EL (cell line): ENCODE results near the gene HIRA.

Experiments used
- DNase-seq: peaks from one replicate; pipeline ENCODE4 v3.0.0-alpha.2; 2016

The HIRA gene

DNA sequence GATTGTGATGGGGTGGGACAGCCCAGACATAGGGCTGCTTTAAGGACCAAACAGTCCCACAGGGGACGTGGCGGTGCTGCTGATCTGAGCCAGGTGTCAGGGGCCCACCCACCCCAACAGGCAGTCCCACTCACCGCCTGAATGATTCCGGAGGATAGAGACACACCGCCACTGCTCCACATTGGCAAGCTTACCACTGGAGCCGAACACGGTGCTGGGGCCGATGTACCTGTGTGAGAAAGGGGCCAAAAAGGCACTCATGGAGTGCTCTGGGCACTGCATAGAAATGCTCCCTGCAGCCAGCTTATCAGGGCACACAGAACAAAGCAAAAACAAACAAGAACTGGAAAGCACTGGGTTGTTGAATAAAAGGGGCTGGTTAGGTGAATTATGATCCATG, 25.9 kb downstream of the HIRA start:
- DNase-seq, result no peak

DNA sequence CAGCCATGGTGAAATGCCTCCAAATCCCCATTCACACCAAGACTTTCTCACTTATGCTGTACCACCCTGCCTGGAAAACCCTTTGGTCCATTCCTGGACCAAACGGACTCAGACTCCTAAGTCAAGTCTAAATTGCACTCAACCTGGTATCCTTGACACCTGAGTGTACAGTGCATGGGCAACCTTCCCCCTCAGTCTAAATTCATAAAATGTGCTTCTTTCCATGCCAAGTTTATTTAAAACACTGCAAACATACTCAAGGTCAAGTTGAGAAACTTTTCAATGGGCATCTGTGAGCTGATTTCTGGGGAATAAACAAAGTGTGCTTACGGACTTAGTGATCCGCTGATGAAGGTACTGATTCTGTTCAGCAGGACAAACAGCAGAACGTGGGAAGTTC, 26.4 kb downstream of the HIRA start:
- no peak for DNase-seq

DNA sequence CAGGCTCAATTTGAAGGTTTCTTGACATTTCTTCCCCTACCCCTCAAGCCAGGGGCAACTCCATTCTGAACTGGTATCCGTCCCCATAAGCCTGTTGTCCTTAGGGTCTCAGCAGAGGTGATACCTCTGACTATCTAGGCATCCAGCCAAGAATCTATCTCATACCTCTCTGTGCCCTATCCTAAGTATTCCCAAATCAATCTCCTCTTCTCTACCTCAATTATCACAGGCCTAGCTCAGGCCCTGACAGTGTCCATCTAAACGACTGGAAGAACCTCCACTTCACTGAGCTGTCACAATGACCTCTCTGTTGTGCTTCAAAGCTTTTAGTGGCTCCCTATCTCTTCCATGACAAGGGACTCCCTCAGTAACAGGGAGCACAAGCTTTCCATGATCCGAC, 26.9 kb downstream of the HIRA start:
- no peak for DNase-seq

DNA sequence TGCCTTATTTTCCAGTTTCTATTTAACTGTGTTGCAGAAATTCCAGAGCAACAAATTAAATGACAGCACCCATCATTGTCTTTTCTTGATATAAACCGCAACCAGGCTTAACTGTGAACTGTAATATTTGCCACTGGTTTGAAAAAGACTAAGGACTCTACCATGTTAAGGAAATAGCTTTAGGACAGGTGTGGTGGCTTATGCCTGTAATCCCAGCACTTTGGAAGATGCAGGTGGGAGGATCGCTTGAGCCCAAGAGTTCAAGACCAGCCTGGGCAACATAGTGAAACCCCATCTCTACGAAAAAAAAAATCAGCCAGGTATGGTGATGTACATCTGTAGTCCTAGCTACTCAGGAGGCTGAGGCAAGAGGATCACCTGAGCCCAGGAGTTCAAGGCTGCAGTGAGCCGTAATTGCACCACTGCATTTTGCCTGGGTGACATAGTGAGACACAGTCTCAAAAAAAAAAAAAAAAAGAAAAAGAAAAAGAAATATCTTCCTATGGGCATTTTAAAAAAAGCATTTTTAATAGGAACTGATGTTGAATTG, 28.8 kb downstream of the HIRA start:
- DNase-seq, result no peak

DNA sequence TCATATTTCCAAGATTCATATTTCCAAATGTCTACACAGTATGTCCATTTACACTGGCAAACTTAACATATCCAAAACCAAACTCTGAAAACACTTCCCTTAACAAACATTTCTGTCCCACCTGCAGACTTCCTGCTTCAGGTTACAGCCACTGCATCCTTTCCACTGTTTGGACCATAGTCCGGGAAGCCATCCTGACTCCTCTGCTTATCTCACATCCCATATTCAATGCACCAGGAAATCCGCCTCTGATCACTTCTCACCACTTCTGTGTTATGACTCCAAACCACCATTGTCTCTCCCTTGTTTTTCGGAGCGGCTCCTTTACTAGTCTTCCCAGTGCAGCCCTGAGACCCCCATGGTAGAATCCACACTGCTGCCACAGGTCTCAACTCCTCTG, 30.1 kb downstream of the HIRA start:
- no peak for DNase-seq

DNA sequence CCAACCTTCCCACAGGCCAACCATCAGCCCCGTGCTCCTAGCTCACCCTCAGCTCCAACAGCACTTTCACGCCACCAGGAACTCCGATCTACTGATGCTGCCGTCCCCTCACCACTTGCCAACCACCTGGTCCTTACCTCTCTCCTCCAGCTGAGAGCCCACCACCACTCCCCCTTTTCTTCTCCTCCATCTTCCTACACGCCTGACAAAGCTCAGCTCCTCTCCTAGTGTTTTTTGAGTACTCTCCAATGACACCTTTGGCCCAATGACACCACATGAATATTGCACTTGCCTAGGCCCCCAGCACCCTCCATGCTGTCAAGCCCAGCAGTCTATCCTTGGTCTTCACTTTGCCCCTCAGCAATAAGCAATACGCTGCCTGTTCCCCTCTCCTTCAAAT, 30.7 kb downstream of the HIRA start:
- no peak for DNase-seq

DNA sequence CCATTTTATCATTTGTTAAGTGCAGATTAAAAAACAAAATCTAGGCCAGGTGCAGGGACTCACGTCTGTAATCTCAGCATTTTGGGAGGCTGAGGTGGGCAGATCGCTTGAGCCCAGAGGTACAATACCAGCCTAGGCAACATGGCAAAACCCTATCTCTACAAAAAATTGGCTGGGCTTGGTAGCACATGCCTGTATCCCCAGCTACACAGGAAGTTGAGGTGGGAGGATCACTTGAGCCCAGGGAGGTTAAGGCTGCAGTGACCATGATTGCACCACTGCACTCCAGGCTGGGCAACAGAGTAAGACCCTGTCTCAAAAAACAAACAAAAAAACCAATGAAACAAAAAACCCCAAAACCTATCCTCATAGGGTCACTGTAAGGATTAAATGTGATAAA, 32.9 kb downstream of the HIRA start:
- DNase-seq, result no peak

DNA sequence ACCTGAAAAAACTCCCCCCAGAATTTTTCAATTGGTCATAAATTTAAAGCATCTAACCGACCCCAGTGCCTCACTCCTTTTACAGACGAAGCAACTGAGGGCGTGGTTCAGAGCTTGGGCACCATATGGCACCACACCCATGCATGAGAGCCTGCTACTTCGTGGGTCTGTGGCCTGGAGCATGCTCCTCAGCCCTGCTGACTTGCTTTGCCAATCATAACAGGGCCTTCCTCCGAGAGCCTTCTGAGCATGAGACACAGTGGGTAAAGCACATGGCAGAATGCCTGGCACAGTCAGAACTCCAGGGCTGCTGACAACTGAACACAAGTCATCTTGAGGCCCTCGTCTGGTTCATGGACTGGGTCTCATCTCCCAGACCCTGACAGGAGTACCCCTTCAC, 33.3 kb downstream of the HIRA start:
- no peak for DNase-seq

DNA sequence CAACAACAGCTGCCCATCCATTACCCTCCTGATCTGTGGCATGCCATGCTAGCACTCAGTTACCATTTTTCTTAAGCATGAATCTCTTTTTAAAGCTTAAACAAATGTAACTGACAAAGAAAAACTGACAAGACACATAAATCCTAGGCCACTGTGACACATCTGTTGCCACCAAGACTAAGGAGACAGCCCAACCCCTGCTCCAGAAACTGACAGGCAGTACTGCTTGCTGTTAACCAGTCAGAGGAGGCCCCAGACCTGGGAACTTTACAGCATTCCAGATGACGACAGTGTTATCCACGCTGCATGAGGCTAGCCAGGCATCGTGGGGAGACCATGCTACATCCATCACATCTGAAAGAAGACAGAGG, 33.8 kb downstream of the HIRA start:
- no peak for DNase-seq

DNA sequence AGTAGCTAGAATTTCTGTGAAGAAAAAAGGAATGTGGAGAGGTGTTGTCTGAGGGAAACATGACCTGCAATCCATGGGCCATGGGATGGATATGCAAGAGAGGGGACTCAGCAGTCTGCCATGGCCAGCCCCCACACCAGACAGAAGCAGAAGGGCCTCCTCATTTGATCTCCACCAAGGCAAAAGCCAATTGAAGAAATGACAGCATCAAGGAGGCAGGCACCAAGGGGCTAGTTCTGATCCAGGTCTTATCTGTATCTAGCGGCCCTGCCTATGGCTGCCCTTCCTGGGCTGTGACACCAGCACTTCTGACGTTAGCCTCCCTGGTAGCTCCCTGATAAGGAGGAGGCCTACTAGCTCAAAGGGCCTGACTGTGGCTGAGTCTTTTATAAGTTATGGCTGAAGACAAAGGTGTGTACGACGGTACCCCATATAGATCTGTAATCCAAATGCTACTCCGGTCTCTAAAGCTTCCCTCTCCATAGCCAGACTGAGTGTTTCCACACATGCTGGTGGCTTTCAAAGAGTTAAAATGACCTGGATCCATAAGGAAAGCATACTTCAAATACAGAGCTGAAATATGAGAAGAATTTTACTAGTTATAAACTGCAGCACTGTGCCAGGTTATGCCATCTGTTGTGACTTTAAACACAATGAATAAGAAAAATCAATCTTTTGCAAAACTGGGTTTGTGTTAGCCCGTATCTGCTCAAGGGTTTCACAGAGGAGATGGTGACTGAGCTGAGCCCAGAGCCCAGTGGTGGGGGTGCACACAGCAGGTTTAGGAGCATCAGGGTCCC, 34.4 kb downstream of the HIRA start:
- no peak for DNase-seq

DNA sequence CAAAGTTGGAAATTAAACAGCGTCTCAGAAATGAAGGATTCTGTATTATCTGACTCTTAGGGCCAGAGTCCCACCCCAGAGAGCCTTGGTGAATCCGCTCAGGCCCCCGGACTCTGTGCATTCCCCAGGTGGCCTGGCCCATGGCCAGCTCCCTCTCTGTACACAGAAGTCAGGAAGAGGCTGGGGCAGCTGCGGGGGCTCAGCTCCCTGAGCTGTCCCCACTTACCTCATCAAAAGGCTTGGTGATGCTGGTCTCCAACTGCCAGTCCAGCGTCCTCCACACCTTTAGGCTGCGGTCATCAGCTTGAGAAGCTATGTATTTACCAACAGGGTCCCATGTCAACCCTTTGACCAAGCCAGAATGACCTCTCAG, 35.0 kb downstream of the HIRA start:
- no peak for DNase-seq

DNA sequence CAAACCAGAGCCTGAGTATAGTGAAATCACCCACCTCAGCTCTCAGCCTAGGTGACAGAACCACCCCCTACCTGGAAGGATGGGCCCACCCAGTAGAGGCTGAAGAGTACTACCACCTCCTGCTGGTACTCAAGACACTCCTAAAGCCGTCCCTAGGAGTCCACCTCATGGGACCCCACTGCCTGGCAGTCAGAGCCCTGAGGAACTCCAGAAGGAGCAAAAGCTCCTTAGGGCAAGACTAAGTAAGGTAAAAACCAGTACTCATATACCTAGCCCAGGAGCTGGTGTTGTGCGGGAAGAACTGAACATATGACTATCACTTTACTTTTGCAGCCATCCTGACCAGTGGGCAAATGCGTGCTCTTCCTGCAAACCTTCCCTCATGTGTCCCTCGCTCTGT, 36.3 kb downstream of the HIRA start:
- no peak for DNase-seq

DNA sequence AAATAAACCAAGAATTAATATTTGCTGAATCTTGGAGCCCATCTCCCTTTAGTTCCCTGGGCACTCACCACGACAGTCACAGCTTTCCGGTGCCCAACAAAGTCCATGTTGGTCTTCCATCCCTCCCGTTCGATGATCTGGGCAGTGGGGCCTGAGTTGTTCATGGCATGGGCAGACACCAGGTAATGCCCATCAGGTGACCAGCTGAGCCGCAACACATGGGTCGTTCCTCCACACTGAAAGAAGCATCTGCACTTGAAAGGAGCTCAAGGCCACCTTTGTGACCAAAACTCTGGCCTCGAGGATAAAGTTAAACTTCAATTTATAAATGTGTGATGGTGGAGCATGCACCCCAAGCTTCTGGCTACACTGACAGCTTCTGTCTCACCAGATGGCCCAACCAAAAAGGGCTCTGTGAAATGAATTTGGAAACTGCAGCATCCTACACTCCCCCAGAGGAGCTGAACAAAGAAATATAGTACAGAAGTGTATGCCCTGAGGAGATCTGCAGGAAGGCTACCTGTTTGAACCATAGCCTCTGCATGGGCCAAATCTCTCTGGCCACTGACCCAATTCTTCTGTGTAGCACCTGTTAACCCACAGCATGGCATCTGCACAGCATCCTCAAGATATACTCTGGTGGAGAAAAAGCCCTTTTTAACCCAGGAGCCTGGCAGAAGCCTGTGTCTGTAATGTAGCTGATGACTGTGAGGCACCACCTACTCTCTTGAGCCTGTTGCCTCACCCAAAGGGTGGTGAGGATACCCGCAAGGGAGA, 37.1 kb downstream of the HIRA start:
- no peak for DNase-seq

DNA sequence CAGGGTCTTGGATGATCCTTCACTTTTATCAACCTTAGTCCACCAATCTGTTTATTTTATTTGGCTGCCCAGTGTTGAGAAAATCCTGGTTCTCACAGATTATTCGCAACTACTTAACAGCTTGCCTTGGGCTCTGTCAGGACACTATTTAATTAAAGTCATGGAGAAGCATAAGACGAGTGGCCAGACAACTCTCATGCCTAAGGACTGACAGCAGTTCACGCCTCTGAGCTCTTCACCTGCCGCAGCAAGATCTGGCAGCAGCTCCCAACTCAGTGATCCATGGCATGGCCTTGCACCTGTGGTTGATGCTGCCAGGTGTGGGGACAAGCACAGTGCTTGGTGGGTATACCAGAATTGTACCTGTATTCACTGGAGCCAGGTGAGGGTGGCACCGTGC, 37.8 kb downstream of the HIRA start:
- DNase-seq, result no peak

DNA sequence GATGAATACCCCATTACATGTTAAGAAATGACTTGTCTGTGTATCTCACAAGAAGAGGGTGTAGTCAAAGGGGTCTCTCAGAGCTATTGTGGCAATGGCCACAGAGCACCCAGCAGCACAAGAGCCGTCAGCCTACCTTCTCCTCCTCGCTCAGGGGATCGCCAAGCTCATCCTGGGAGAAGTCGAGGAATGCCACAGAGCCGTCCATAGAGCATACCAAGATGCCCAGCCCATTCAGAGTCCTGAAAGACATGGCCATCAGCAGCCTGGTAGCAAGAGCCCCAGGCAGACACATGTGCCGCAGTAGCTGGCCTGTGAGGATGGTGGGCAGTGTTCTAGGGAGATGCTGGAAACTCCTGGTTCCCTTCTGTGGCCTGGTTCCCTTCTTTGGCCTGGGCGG, 44.0 kb downstream of the HIRA start:
- no peak for DNase-seq

DNA sequence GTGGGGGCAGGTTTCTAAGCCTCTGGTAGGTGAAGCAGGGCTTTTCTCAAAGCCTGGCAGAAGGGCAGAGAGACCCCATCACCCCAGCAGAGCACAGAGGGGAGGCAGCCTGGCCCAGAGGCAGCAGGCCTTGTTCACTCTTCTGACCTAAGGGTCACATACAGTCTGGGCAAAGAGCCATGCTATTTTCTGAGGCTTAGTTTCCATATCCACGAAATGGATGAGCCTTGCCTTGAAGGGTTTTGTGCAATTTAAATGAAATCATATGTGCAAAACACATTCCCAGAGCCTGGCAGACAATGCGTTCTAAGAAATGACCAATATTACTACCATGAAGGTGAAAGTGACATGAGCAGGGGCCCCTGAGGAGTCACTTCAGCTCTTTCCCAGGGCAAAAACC, 44.5 kb downstream of the HIRA start:
- DNase-seq, result no peak

DNA sequence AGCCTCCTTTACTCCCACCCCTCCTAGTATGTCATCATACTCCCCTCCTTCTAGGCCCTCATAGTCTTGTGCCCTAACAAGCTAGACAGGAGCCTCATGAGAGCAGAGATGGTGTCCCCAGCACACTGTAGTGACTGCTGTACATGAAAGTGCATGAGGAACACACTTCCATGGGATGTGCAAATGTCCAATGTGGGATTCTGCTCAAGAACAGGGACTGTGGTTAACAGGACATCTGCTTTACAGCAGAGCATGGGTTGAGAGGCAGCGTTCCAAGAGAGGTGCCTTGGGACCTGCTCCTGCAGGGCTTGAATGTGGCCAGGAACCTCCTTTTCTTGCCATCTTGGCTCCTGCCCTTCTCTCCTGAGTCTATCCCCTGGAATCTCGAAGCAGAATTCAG, 45.3 kb downstream of the HIRA start:
- DNase-seq, result no peak

DNA sequence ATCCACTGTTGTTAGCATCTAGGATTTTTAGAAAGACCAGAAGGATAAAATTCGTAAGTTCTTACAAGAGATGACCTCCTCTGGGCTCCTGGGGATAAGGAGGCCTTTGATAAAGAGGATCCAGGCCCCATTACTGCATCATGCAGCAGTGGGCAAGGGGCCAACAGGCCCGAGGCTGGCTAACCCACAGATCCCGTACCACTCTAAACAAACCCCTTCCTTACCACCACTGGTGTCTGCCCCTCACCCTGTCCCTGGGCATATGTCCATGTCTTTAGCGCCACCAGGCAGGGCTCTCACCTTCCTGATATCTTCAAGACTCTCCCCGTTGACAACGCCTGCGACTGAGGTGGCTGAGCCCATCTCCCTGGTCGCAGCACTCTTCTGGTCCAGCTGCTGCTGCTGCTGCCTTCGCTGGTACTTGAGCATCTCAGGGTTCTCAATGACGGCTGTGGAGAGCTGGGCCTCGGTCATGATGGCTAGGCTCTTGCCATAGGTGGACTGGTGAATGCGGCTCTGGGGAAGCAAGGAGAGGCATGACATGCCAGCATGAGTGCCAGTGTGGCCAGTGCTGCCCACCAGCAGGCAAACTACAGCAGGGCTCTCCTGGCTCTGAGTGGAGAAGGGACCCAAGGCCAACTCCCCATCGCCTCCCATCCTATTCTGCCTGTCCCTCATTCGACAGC, 46.2 kb downstream of the HIRA start:
- no peak for DNase-seq

DNA sequence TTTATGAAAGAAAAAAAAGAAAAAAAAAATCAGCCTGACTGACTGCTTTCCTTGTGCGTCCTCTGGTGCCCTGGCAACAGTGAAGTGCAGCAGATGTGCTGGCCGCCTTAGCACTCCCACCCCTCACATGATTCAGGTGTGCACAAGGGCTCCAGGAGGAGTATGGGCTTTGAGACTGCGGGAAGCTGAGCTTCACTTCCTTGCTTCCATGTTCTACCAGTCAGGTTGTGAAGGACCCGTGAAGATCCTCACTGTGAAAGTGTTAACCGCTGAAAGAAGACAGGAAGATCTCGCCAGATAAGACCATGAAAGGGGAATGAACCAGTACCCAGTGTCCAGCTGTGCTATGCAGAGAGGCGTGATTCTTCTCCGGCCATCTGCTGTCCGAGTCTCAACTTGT, 48.2 kb downstream of the HIRA start:
- DNase-seq, result no peak

DNA sequence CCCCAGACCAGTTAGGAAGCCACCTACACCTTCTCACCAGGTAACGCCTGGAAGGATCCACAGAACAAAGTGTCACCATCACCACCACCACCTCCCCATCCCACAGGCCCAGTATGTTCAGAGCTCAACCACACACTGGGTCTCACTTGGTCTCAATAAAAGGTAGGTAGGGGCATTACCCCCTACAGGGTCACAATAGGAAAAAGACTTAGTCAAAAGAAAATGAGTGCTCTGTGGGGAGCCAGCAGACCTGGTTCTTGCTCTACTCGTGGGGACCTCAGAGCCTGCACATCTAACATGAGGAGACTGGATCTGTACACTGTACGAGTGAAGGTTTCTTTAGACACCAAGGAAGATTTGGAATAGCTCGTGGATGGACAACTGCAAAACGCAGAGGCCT, 49.3 kb downstream of the HIRA start:
- no peak for DNase-seq

DNA sequence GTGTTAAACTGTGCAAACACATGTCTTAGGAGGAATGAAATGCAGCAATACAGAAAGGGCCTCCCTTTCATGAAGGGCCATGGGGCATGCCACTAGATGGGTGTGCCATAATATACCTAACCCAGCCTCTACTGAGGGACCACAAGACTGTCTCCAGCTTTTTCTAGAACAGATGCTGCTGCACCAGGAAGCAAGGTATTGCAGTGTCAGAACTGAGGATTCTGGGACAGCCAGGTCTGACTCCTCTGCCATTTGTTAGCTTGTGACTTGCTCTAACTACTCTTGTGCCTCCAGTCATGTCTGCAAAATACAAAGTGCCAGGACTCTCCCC, 53.2 kb downstream of the HIRA start:
- no peak for DNase-seq

DNA sequence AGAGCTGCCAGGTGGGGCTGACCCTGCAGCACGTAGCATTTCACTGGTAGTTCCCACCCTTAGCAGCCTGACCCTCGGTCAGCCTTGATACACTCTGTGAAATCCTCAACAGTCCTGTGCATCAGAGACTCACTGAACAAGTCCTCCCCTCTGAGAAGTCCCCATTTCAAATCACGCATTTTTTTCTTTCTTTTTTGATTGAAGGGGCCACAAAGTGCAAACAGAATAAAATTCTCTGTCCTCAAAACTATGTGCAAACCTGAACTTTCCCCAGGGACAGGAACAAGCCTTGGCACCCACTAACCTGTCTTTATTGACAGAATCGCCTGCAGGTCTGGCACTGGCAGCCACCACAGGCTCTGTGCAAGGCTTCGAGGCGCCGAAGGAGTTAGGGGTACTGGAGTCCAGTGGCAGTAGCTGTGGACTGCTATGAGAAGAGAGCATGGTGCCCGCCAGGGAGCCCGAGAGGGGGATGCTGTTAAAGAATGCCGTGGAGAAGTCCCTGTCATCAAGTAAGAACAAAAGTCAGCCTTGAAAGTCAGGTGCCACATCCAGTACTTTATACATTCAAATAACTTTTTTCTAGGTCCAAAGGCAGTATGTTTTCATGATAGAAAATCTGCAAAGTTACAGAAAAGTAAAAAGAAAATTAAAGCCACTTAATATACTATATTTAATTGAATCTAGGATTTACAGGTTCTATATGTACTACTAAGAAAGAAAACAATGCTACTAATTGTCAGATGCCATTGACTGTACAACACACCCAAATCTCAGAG, 53.8 kb downstream of the HIRA start:
- DNase-seq, result no peak

DNA sequence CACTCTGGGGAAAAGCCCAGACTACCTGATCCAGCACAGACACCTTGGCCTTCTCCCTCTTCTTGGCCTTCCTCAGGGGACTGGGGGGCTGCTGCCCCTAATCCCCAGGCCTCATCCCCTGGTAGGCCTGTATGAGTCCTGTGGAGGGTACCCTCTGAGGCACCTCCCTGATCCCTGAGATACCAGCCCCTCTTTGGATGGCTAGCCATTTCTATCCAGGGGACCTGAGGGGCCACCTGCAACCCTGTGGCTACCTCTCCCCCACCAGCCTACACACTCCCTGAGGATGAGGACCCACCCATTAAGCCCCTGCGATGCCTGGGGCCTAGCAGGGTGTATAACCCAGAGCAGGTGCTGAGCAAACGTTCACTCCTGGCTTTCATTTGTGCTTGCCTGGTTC, 54.6 kb downstream of the HIRA start:
- DNase-seq, result no peak
